ENCODE results near the gene RFC5. TPM values are rescaled to one million over a fixed set of nuclear protein-coding genes. Genes with fewer than 3 reads are reported as not detected.
"Not testable (repeated sequence)": the region's sequence is repeated elsewhere in the genome, so short reads cannot be mapped to it uniquely, and the experiment has no call there.

Gene RFC5
- polyA plus RNA-seq (ENCODE audit: insufficient read length): 11.2 TPM

GRCh38 chr12:118016424-118017264 is at the start of gene RFC5:
TSS of gene RFC5 (plus strand) at chr12:118016703. CDS start at chr12:118016828, 125 bp downstream.
- DNase-seq (ENCODE audit: low read depth): peak; percentile 78

- DNase-seq (ENCODE audit: low read depth): no peak
These were observed 49.5 kb upstream of the RFC5 start for GRCh38 chr12:117967043-117967442.

- no peak for DNase-seq (ENCODE audit: low read depth)
These were observed 49.0 kb upstream of the RFC5 start for GRCh38 chr12:117967512-117967911.

- DNase-seq (ENCODE audit: low read depth): no peak
These were observed 48.2 kb upstream of the RFC5 start for GRCh38 chr12:117968151-117968789.

- no peak for DNase-seq (ENCODE audit: low read depth)
These were observed 47.5 kb upstream of the RFC5 start, which contains the start of gene KSR2 for GRCh38 chr12:117968826-117969659. TSS of gene KSR2 (minus strand) at chr12:117968990. CDS start at chr12:117968255, 735 bp downstream.

- DNase-seq (ENCODE audit: low read depth): no peak
These were observed 46.2 kb upstream of the RFC5 start for GRCh38 chr12:117970334-117970733.

GRCh38 chr12:117972301-117972700 is 44.2 kb upstream of the RFC5 start:
- no peak for DNase-seq (ENCODE audit: low read depth)

- DNase-seq (ENCODE audit: low read depth): no peak
These were observed 41.5 kb upstream of the RFC5 start for GRCh38 chr12:117975006-117975405.

- DNase-seq (ENCODE audit: low read depth): no peak
These were observed 39.1 kb upstream of the RFC5 start for GRCh38 chr12:117977373-117977772.

- DNase-seq (ENCODE audit: low read depth): no peak
These were observed 35.9 kb upstream of the RFC5 start for GRCh38 chr12:117980616-117981015.

GRCh38 chr12:117981267-117981666 is 35.2 kb upstream of the RFC5 start:
- DNase-seq (ENCODE audit: low read depth): no peak

GRCh38 chr12:117985182-117985581 is 31.3 kb upstream of the RFC5 start:
- DNase-seq (ENCODE audit: low read depth): no peak

GRCh38 chr12:117986705-117987469 is 29.6 kb upstream of the RFC5 start:
- DNase-seq (ENCODE audit: low read depth): no peak

- no peak for DNase-seq (ENCODE audit: low read depth)
These were observed 21.7 kb upstream of the RFC5 start for GRCh38 chr12:117994551-117995438.

- no peak for DNase-seq (ENCODE audit: low read depth)
These were observed 17.8 kb upstream of the RFC5 start for GRCh38 chr12:117998719-117999118.

- not testable (repeated sequence) for DNase-seq (ENCODE audit: low read depth)
These were observed 16.7 kb upstream of the RFC5 start for GRCh38 chr12:117999806-118000205.

GRCh38 chr12:118010903-118011302 is 5.6 kb upstream of the RFC5 start:
- DNase-seq (ENCODE audit: low read depth): no peak

- no peak for DNase-seq (ENCODE audit: low read depth)
These were observed 5.1 kb upstream of the RFC5 start for GRCh38 chr12:118011377-118011776.

GRCh38 chr12:118011961-118012360 is 4.5 kb upstream of the RFC5 start:
- DNase-seq (ENCODE audit: low read depth): no peak

- no peak for DNase-seq (ENCODE audit: low read depth)
These were observed 3.2 kb upstream of the RFC5 start for GRCh38 chr12:118013283-118013682.

Measured in forelimb muscle (tissue), 1 donor.